Astrocyte of the spinal cord (primary cell): Measurements from ENCODE around the gene CPNE7.

Experiments used
- DNase-seq: peaks from one replicate; pipeline ENCODE4 v3.0.0; 2011; ENCODE audit warnings: low read depth, low spot score
- H3K4me3 ChIP-seq: 2 replicates; pipeline ENCODE4 v1.5.1; 2011; ENCODE audit warnings: low read depth, mild to moderate bottlenecking, low read length, moderate library complexity
- in situ Hi-C: cut with HindIII; loops from 2 replicates; pipeline ENCODE4 v1.10.0; 2017; ENCODE audit warnings: low sequenced_read_pairs
- TF ChIP-seq, protein P1 (sequence below): IDR thresholded peaks from 2 replicates; pipeline ENCODE4 v1.5.1; 2012; ENCODE audit warnings: low read depth, mild to moderate bottlenecking, low read length, inconsistent platforms

The CPNE7 gene

GRCh38 chr16:89600427-89600826 lies 24.9 kb downstream of the CPNE7 start:
- in situ Hi-C loops: no loop called here
- no peak overlapping the region for H3K4me3 ChIP-seq
- DNase-seq: no peak
- TF ChIP-seq, protein P1, sequence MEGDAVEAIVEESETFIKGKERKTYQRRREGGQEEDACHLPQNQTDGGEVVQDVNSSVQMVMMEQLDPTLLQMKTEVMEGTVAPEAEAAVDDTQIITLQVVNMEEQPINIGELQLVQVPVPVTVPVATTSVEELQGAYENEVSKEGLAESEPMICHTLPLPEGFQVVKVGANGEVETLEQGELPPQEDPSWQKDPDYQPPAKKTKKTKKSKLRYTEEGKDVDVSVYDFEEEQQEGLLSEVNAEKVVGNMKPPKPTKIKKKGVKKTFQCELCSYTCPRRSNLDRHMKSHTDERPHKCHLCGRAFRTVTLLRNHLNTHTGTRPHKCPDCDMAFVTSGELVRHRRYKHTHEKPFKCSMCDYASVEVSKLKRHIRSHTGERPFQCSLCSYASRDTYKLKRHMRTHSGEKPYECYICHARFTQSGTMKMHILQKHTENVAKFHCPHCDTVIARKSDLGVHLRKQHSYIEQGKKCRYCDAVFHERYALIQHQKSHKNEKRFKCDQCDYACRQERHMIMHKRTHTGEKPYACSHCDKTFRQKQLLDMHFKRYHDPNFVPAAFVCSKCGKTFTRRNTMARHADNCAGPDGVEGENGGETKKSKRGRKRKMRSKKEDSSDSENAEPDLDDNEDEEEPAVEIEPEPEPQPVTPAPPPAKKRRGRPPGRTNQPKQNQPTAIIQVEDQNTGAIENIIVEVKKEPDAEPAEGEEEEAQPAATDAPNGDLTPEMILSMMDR: no peak

GRCh38 chr16:89600956-89601355 lies 25.4 kb downstream of the CPNE7 start:
- no peak overlapping the region for H3K4me3 ChIP-seq
- no peak for DNase-seq
- TF ChIP-seq, protein P1: no peak
- in situ Hi-C loops: no loop called here

GRCh38 chr16:89601906-89602272 lies 26.3 kb downstream of the CPNE7 start:
- TF ChIP-seq, protein P1: no peak
- H3K4me3 ChIP-seq: no peak overlapping the region
- in situ Hi-C loops: no loop called here
- no peak for DNase-seq

GRCh38 chr16:89602273-89602951 lies 26.9 kb downstream of the CPNE7 start:
- TF ChIP-seq, protein P1: no peak
- peak; percentile 87 for DNase-seq
- H3K4me3 ChIP-seq: no peak overlapping the region
- in situ Hi-C loops: no loop called here

DNA sequence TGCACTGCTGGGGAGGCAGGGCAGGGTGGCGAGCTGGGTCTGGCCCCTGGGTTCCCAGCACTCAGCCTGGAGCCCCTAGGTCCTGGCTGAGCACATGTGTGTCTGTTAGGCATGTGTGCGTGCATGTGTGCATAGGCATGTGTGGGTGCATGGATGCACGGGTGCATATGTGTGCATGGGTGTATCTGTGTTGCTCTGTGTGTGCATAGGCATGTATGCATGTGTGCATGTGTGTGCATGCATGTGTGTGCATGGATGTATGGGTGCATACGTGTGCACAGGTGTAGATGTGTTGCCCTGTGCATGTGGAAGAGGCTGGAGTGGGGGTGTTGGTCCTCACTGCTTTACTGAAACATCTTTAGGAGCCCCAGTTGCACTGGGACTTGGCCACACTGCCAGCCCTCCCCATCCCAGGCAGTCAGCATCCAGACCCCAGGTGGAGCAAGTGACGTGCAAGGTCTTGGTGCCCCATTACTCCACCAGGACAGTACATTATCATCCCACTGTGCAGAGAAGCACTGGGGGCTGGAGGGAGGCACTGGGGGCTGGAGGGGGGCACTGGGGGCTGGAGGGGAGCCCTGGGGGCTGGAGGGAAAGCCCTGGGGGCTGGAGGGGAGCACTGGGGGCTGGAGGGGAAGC lies 27.5 kb downstream of the CPNE7 start:
- TF ChIP-seq, protein P1: no peak
- in situ Hi-C loops: no loop called here
- no peak overlapping the region for H3K4me3 ChIP-seq
- no peak for DNase-seq

GRCh38 chr16:89604764-89605163 lies 29.2 kb downstream of the CPNE7 start:
- in situ Hi-C loops: no loop called here
- TF ChIP-seq, protein P1: no peak
- no peak for DNase-seq
- H3K4me3 ChIP-seq: no peak overlapping the region
